Measurements from ENCODE around the gene CRAT. TPM values are rescaled to one million over a fixed set of nuclear protein-coding genes. Genes with fewer than 3 reads are reported as not detected.

CRAT gene
- total RNA-seq, 4 donors from 2014 or later, result 50.3 to 220 (median 146) TPM

- Histone ChIP-seq H3K4me1 (peaks cover 0 to 38% (median 14%) of the 10 kb centered on the region in 4 donors), H3K36me3 (peaks cover 0 to 70% (median 0%) of the 10 kb centered on the region in 3 donors), H3K9me3 (no peaks in the 10 kb centered on the region), H3K27me3 (no peaks in the 10 kb centered on the region), H3K4me3 (no peak overlapping the region), H3K27ac (peak overlapping the region in 2 of 4 donors; percentile 65 to 83)
- no peak for TF ChIP-seq POLR2A (IDR thresholded peaks at IDR 0.05)
- no peak for TF ChIP-seq CTCF (IDR thresholded peaks at IDR 0.05)
- DNase-seq, result no peak
Measured at GRCh38 chr9:129068110-129068509, 42.5 kb downstream of the CRAT start.

GRCh38 chr9:129064499-129064908, 46.1 kb downstream of the CRAT start:
- H3K9me3 ChIP-seq, result no peaks in the 10 kb centered on the region
- H3K4me1 ChIP-seq, result peaks cover 0 to 20% (median 8%) of the 10 kb centered on the region in 4 donors
- no peak overlapping the region for H3K4me3 ChIP-seq
- no peak overlapping the region for H3K27ac ChIP-seq
- TF ChIP-seq CTCF (IDR thresholded peaks at IDR 0.05), result no peak
- TF ChIP-seq POLR2A (IDR thresholded peaks at IDR 0.05), result no peak
- H3K36me3 ChIP-seq, result peaks cover 0 to 92% (median 0%) of the 10 kb centered on the region in 3 donors
- H3K27me3 ChIP-seq, result no peaks in the 10 kb centered on the region
- no peak for DNase-seq

GRCh38 chr9:129063061-129063460, 47.5 kb downstream of the CRAT start:
- Histone ChIP-seq H3K9me3 (no peaks in the 10 kb centered on the region), H3K4me3 (no peak overlapping the region)

GRCh38 chr9:129060991-129061390, 49.6 kb downstream of the CRAT start:
- no peaks in the 10 kb centered on the region for H3K4me1 ChIP-seq
- TF ChIP-seq CTCF (IDR thresholded peaks at IDR 0.05) (no peak), POLR2A (IDR thresholded peaks at IDR 0.05) (no peak)
- no peak overlapping the region for H3K4me3 ChIP-seq
- H3K9me3 ChIP-seq, result no peaks in the 10 kb centered on the region
- H3K27ac ChIP-seq, result no peak overlapping the region
- no peak for DNase-seq
- H3K27me3 ChIP-seq, result no peaks in the 10 kb centered on the region
- peaks cover 0 to 93% (median 0%) of the 10 kb centered on the region in 3 donors for H3K36me3 ChIP-seq

More at GRCh38 chr9:129063061-129063460, 47.5 kb downstream of the CRAT start:
- no peak overlapping the region for H3K27ac ChIP-seq
- H3K27me3 ChIP-seq, result no peaks in the 10 kb centered on the region
- DNase-seq, result no peak
- TF ChIP-seq POLR2A (IDR thresholded peaks at IDR 0.05) (no peak), CTCF (IDR thresholded peaks at IDR 0.05) (no peak)
- H3K4me1 ChIP-seq, result peaks cover 0 to 6% (median 0%) of the 10 kb centered on the region in 4 donors
- peaks cover 0 to 88% (median 0%) of the 10 kb centered on the region in 3 donors for H3K36me3 ChIP-seq

- TF ChIP-seq CTCF (IDR thresholded peaks at IDR 0.05), result no peak
- no peak for TF ChIP-seq POLR2A (IDR thresholded peaks at IDR 0.05)
- no peak for DNase-seq
- Histone ChIP-seq H3K4me1 (no peaks in the 10 kb centered on the region), H3K27ac (no peak overlapping the region), H3K36me3 (peaks cover 0 to 93% (median 0%) of the 10 kb centered on the region in 3 donors), H3K4me3 (no peak overlapping the region), H3K9me3 (no peaks in the 10 kb centered on the region), H3K27me3 (no peaks in the 10 kb centered on the region)
Measured at GRCh38 chr9:129059796-129060785, 50.5 kb downstream of the CRAT start.

Measured in Peyer's patch (tissue), 4 donors.